BLaER1 (cell line): Measurements from ENCODE around the gene HELZ2.
"Not testable (repeated sequence)": the region's sequence is repeated elsewhere in the genome, so short reads cannot be mapped to it uniquely, and the experiment has no call there.

Experiments used
- H3K27ac ChIP-seq: shearing (Covaris generic); formaldehyde crosslinking; 2 replicates; pipeline ENCODE4 v1.8.1; 2022
- H3K27me3 ChIP-seq: shearing (Covaris generic); formaldehyde crosslinking; 2 replicates; pipeline ENCODE4 v1.8.1; 2022
- H3K36me3 ChIP-seq: shearing (Covaris generic); formaldehyde crosslinking; 2 replicates; pipeline ENCODE4 v1.8.1; 2022
- H3K4me1 ChIP-seq: shearing (Covaris generic); formaldehyde crosslinking; 2 replicates; pipeline ENCODE4 v1.8.1; 2022
- H3K4me2 ChIP-seq: shearing (Covaris generic); formaldehyde crosslinking; 2 replicates; pipeline ENCODE4 v1.8.1; 2022
- H3K4me3 ChIP-seq: shearing (Covaris generic); formaldehyde crosslinking; 2 replicates; pipeline ENCODE4 v1.8.1; 2022
- H3K9ac ChIP-seq: shearing (Covaris generic); formaldehyde crosslinking; 2 replicates; pipeline ENCODE4 v1.8.1; 2022
- H3K9me3 ChIP-seq: shearing (Covaris generic); formaldehyde crosslinking; 2 replicates; pipeline ENCODE4 v1.8.1; 2022
- H4K20me1 ChIP-seq: shearing (Covaris generic); formaldehyde crosslinking; 2 replicates; pipeline ENCODE4 v1.8.1; 2022
- Cebpa-rat ChIP-seq: shearing (Covaris generic); IDR thresholded peaks from 2 replicates; pipeline ENCODE4 v1.8.1; 2022

Gene HELZ2

GRCh38 chr20:63579017-63579694 is 5.1 kb upstream of the HELZ2 start:
- Histone ChIP-seq H3K9ac (no peak overlapping the region), H3K27me3 (no peaks in the 10 kb centered on the region), H4K20me1 (no peaks in the 10 kb centered on the region; the same call in 1 of the 2 replicates), H3K4me3 (no peak overlapping the region), H3K4me1 (peaks cover 30% of the 10 kb centered on the region), H3K36me3 (no peaks in the 10 kb centered on the region), H3K27ac (no peak overlapping the region), H3K9me3 (no peaks in the 10 kb centered on the region), H3K4me2 (no peak overlapping the region; the same call in 1 of the 2 replicates)
- TF ChIP-seq Cebpa-rat: no peak

GRCh38 chr20:63578224-63579016 is 4.4 kb upstream of the HELZ2 start:
- H3K27ac ChIP-seq: no peak overlapping the region
- no peak overlapping the region for H3K9ac ChIP-seq
- no peak overlapping the region; the same call in 1 of the 2 replicates for H3K4me2 ChIP-seq
- peaks cover 28% of the 10 kb centered on the region for H3K4me1 ChIP-seq
- no peaks in the 10 kb centered on the region for H3K9me3 ChIP-seq
- TF ChIP-seq Cebpa-rat: no peak
- no peaks in the 10 kb centered on the region for H3K36me3 ChIP-seq
- peaks cover under 1% of the 10 kb centered on the region; the same call in 1 of the 2 replicates for H3K27me3 ChIP-seq
- H3K4me3 ChIP-seq: no peak overlapping the region
- H4K20me1 ChIP-seq: peaks cover 2% of the 10 kb centered on the region

- Histone ChIP-seq H3K27me3 (peaks cover 10% of the 10 kb centered on the region), H3K4me1 (peaks cover 36% of the 10 kb centered on the region), H3K36me3 (no peaks in the 10 kb centered on the region; the same call in 1 of the 2 replicates), H3K4me3 (no peak overlapping the region), H3K9ac (no peak overlapping the region), H3K27ac (no peak overlapping the region), H4K20me1 (peaks cover 12% of the 10 kb centered on the region), H3K9me3 (no peaks in the 10 kb centered on the region), H3K4me2 (no peak overlapping the region)
- TF ChIP-seq Cebpa-rat: no peak
Measured at GRCh38 chr20:63577317-63577894, 3.4 kb upstream of the HELZ2 start.

- Histone ChIP-seq H3K4me2 (no peak overlapping the region), H3K9me3 (no peaks in the 10 kb centered on the region), H3K4me3 (no peak overlapping the region), H4K20me1 (peaks cover 23% of the 10 kb centered on the region), H3K9ac (no peak overlapping the region), H3K4me1 (peaks cover 36% of the 10 kb centered on the region), H3K27ac (no peak overlapping the region), H3K27me3 (peaks cover 21% of the 10 kb centered on the region), H3K36me3 (no peaks in the 10 kb centered on the region; the same call in 1 of the 2 replicates)
- TF ChIP-seq Cebpa-rat: no peak
Measured at GRCh38 chr20:63576311-63576710, 2.3 kb upstream of the HELZ2 start.

- Histone ChIP-seq H3K27ac (no peak overlapping the region), H3K27me3 (peaks cover 34% of the 10 kb centered on the region), H4K20me1 (peaks cover 35% of the 10 kb centered on the region), H3K9me3 (no peaks in the 10 kb centered on the region), H3K9ac (peak overlapping the region; percentile 27; the same call in 1 of the 2 replicates), H3K4me2 (peak overlapping the region; percentile 93), H3K36me3 (no peaks in the 10 kb centered on the region; the same call in 1 of the 2 replicates), H3K4me3 (peak overlapping the region; percentile 59; the same call in 1 of the 2 replicates), H3K4me1 (peaks cover 36% of the 10 kb centered on the region)
- TF ChIP-seq Cebpa-rat: no peak; the same call in 1 of the 2 replicates
Measured at GRCh38 chr20:63574829-63575743, 1.0 kb upstream of the HELZ2 start.

- Histone ChIP-seq H4K20me1 (peaks cover 49% of the 10 kb centered on the region), H3K4me1 (peaks cover 46% of the 10 kb centered on the region), H3K4me3 (peak overlapping the region; percentile 68), H3K27me3 (peaks cover 48% of the 10 kb centered on the region), H3K4me2 (peak overlapping the region; percentile 95), H3K36me3 (no peaks in the 10 kb centered on the region; the same call in 1 of the 2 replicates), H3K27ac (0 out of 2 replicates have a peak overlapping the region, but pooled peaks have one; percentile 26), H3K9me3 (no peaks in the 10 kb centered on the region), H3K9ac (peak overlapping the region; percentile 75)
- no peak for TF ChIP-seq Cebpa-rat
Measured at GRCh38 chr20:63573647-63574131, 350 bp downstream of the HELZ2 start.

GRCh38 chr20:63572788-63573646 is 1.0 kb downstream of the HELZ2 start:
- no peak overlapping the region for H3K27ac ChIP-seq
- peak overlapping the region; percentile 95 for H3K4me2 ChIP-seq
- peak overlapping the region; percentile 68 for H3K4me3 ChIP-seq
- H3K27me3 ChIP-seq: peaks cover 54% of the 10 kb centered on the region
- no peaks in the 10 kb centered on the region; the same call in 1 of the 2 replicates for H3K36me3 ChIP-seq
- peaks cover 56% of the 10 kb centered on the region for H4K20me1 ChIP-seq
- TF ChIP-seq Cebpa-rat: no peak
- H3K4me1 ChIP-seq: peaks cover 51% of the 10 kb centered on the region
- no peaks in the 10 kb centered on the region for H3K9me3 ChIP-seq
- H3K9ac ChIP-seq: peak overlapping the region; percentile 75

GRCh38 chr20:63572071-63572787 is 1.8 kb downstream of the HELZ2 start:
- H3K4me1 ChIP-seq: peaks cover 59% of the 10 kb centered on the region
- no peak overlapping the region for H3K9ac ChIP-seq
- no peaks in the 10 kb centered on the region for H3K9me3 ChIP-seq
- H3K27me3 ChIP-seq: peaks cover 61% of the 10 kb centered on the region
- TF ChIP-seq Cebpa-rat: no peak
- no peaks in the 10 kb centered on the region; the same call in 1 of the 2 replicates for H3K36me3 ChIP-seq
- no peak overlapping the region for H3K27ac ChIP-seq
- H3K4me3 ChIP-seq: no peak overlapping the region
- H3K4me2 ChIP-seq: no peak overlapping the region
- peaks cover 64% of the 10 kb centered on the region for H4K20me1 ChIP-seq

GRCh38 chr20:63571087-63571478 is 3.0 kb downstream of the HELZ2 start:
- not testable (repeated sequence) for H3K4me3 ChIP-seq, H3K27ac ChIP-seq, H3K9ac ChIP-seq, H3K9me3 ChIP-seq, H3K36me3 ChIP-seq
- H4K20me1 ChIP-seq: peaks cover 75% of the 10 kb centered on the region
- peaks cover 72% of the 10 kb centered on the region for H3K27me3 ChIP-seq
- H3K4me2 ChIP-seq: peak overlapping the region; percentile 96; the same call in 1 of the 2 replicates
- peaks cover 65% of the 10 kb centered on the region for H3K4me1 ChIP-seq
